NCI-H128 (cell line): ENCODE measurements around the gene NKX3-2.
A peak's percentile ranks its signal among the peaks of the same experiment; 100 is the strongest.
"Not testable (repeated sequence)": the region's sequence is repeated elsewhere in the genome, so short reads cannot be mapped to it uniquely, and the experiment has no call there.

ENCODE experiments used
- DNase-seq: peaks from one replicate; lab custom pipeline; 2025; ENCODE audit not compliant: unreplicated experiment; lab: John Stamatoyannopoulos, UW

NKX3-2 gene

GRCh38 chr4:13543839-13544605 is at the start of gene NKX3-2:
Gene NKX3-2, minus strand, starts transcription at chr4:13544508. Its CDS starts 94 bp downstream, at chr4:13544414.
- DNase-seq, result no peak

GRCh38 chr4:13592220-13592619 is 47.9 kb upstream of the NKX3-2 start:
- no peak for DNase-seq

DNA sequence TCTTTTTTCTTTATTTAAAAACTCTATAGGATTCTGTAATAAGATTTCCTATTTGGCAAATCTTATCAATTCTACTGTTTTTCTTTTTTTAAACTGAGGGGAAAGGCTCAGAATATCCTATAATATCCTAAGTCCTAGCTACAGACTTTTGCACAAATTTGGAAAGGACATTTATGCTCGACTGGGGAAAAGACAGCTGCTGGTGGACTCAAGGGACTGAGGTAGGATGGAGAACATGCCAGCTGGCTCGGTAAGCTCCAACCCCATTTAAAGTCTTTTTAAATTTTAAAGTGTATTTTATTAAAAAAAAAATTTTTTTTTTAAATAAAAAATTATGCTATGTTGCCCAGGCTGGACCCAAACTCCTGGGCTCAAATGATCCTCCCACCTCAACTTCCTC is 46.5 kb upstream of the NKX3-2 start:
- DNase-seq, result no peak

- no peak for DNase-seq
Observed at GRCh38 chr4:13588954-13589353, 44.6 kb upstream of the NKX3-2 start.

DNA sequence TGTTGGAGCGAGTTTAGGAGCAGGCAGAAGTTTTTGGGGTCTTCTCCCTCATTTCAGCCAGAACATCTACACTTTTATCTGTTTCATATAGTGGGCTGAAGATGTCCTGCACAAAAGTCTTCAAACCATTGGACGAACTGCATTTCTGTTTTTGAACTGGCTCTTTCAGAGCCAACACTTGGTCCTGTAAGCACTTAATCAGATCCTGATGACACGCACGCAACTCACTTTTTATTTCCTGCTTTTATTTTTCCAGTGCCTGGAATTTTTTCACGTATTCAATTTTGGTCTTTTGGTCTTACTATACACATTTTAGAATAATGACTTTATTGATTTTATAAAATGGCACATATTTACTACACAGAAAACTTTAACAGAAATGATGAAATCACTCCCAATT is 40.2 kb upstream of the NKX3-2 start:
- DNase-seq, result no peak

DNA sequence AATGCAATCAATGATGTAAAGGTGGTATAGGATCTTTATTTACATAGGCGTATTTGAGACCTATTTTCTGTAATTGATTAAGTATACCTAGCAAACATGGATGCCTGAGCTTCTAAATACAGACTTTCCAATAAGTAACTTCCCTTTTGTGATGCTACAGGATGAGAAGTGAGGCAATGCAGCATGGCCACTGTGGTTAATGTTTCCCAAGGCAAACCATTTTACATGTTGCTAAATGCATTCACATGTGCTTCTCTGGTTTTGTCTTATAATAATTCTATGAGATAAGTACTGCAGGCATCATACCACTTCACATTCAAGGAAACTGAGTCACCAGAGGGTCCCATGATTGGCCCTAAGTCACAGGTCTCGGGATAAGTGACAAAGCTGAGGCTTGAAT is 35.7 kb upstream of the NKX3-2 start:
- DNase-seq, result no peak

GRCh38 chr4:13577660-13578059 is 33.4 kb upstream of the NKX3-2 start:
- DNase-seq, result no peak

GRCh38 chr4:13570916-13571315 is 26.6 kb upstream of the NKX3-2 start:
- no peak for DNase-seq

DNA sequence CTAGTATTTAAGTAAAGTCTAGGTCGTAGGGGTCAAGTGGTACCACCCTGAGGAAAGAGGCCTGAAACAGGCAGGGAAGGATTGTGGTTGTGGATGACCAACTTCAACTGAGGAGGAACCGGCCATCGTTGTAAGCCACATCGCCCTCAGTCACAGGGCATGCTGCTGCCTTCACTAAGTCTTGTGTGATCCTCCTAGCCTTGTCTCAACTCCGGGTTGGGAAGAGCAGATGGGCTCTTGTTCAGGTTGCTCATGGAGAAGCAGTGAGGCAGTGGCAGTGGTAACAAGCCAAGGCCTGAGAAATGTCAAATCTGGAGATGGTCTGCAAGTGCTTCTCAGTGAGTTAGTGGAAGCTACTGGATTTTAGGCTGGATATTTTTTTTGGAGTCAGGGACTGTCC is 22.8 kb upstream of the NKX3-2 start:
- no peak for DNase-seq

DNA sequence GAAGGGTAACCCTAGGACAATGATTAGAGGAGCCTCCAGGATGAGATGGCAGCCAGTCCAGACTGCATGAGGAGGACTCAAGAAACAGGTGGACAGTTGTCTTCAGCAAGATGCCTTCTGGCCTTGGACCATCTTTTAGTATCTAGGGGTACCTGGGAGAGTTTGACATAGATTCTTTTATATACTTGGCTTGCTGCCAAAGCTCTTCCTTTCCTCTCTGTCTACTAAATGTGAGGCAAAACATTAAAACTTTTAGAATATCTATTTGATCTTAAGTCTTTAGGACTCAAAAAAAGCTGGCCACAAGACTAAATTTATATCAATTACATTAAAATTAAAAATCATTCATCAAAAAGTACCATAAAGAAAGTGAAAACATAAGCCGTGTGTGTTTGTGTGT is 18.6 kb upstream of the NKX3-2 start:
- no peak for DNase-seq

DNA sequence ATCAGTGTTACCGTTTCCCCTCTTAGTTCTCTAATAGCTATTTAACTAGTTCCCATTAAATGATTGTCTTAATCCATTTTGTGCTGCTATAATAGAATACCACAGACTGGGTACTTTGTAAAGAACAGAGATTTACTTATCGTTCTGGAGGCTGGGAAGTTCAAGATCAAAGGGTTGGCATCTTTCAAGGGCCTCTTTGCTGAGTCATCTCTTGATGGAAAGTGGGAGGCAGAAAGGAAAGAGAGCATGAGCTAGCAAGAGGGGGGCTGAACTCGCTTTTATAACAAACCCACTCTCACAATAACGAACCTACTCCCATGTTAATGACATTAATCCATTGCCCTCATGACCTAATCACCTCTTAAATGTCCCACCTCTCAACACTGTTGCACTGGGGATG is 17.4 kb upstream of the NKX3-2 start:
- no peak for DNase-seq

- not testable (repeated sequence) for DNase-seq
Observed at GRCh38 chr4:13560111-13560510, 15.8 kb upstream of the NKX3-2 start.

DNA sequence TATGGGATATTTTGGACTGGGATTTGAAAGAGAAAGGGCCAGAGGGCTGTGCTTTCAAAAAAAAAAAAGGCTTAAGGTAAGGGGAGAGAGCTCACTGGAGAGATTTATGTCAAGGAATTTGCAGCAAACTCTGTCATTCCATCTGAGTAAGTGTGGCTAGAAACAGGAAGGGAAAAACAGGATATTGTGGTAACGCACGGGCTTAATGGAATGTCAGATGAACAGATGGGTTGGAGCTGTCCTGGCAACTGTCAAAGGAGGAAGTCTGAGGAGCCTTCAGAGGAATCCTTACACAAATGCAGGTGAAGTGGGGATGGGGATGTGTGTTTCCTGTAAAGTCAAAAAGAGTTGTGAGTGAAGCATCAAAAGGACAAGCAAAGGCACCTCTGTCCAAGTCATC is 15.1 kb upstream of the NKX3-2 start:
- DNase-seq, result no peak

GRCh38 chr4:13558881-13559280 is 14.6 kb upstream of the NKX3-2 start:
- DNase-seq, result no peak

GRCh38 chr4:13555325-13555724 is 11.0 kb upstream of the NKX3-2 start:
- no peak for DNase-seq

GRCh38 chr4:13553081-13553480 is 8.8 kb upstream of the NKX3-2 start:
- DNase-seq, result no peak

GRCh38 chr4:13548984-13549546 is 4.8 kb upstream of the NKX3-2 start:
- peak; percentile 68 for DNase-seq

DNA sequence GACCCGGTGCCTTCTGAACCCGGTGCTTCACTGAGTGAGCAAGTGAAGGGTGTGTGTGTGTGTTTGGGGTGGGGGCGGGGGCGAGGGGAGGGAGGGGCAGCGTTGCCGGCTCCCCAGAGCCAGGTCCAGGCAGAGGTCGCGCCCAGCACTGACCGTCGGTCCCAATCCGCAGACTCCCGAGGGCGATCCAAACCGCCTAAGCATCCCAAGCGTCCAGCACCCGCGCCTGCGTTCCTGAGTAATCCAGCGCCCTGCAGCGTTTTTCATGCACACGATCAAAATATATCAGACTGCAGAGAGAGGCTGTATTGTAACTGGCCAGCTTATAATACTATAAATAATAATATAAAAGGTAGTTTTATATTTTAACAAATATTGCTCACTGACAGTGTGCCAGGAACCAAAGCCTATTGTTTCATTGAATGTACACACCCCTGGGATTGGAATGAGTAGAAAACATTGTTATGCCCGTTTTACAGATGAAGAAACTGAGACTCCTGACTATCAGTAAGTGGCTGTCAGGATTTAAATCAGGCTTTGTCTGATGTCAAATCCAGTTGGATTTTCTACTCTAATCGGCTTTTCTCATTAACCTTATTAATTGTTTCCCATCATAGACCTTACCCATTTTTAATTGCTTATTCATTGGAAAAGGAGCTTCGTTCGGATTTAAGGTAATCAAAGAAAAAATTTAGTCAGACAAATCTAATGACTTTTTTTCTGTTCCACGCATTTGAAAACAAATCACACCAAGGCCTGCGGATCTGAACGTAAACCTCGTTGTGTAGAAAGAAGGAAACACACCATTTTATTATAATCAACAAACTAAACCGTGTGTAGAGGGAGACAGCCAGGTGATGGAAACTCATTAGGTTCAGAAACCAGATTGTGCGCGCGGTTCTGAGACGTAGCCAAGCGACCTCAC is 4.0 kb upstream of the NKX3-2 start:
- no peak for DNase-seq

- peak; percentile 3 for DNase-seq
Observed at GRCh38 chr4:13547485-13548041, 3.3 kb upstream of the NKX3-2 start.

GRCh38 chr4:13546941-13547484 is 2.7 kb upstream of the NKX3-2 start:
- DNase-seq, result no peak
